ENCODE data around the gene TBC1D1. TPM values are rescaled to one million over a fixed set of nuclear protein-coding genes. Genes with fewer than 3 reads are reported as not detected.

TBC1D1 gene
- total RNA-seq, 1 experiment from 2014 or later = 106 TPM

GRCh38 chr4:38169524-38169923, 278.6 kb downstream of the TBC1D1 start:
- CTCF ChIA-PET = interaction anchor here (0.7 kb wide), 1 partner anchor 50 kb away, joined by 3 read pairs; no protein-coding TSS in a partner anchor
- no TSS peak for BruUV-seq (replicated peaks)
- H3K27ac ChIP-seq = no peak overlapping the region

GRCh38 chr4:38170338-38171169, 279.7 kb downstream of the TBC1D1 start:
- Histone ChIP-seq H3K9me3 (ENCODE audit: insufficient read depth, low read depth) (no peaks in the 10 kb centered on the region; the same call in 1 of the 2 replicates), H3K4me3 (no peak overlapping the region), H3K27ac (no peak overlapping the region), H3F3A (ENCODE audit: insufficient read depth, low read depth) (no peaks in the 10 kb centered on the region), H3K79me2 (ENCODE audit: low read depth) (no peaks in the 10 kb centered on the region), H3K36me3 (ENCODE audit: low read depth) (no peaks in the 10 kb centered on the region), H3K9me2 (ENCODE audit: insufficient read depth) (no peaks in the 10 kb centered on the region), H4K20me1 (ENCODE audit: insufficient read depth) (no peaks in the 10 kb centered on the region), H3K4me1 (replicated peaks; ENCODE audit: insufficient read depth) (peaks cover 18% of the 10 kb centered on the region), H3K4me2 (no peak overlapping the region), H2AFZ (no peak overlapping the region), H3K27me3 (ENCODE audit: insufficient read depth, low read depth) (no peaks in the 10 kb centered on the region)
- intact Hi-C loops (cut with micrococcal nuclease; ENCODE audit: unreplicated experiment) = loop anchor here (10.0 kb wide), 1 partner anchor 366 kb away; no protein-coding TSS in a partner anchor
- no peak for TF ChIP-seq EZH2 (IDR thresholded peaks at IDR 0.05; ENCODE audit: low read depth)
- TF ChIP-seq CTCF (conservative IDR thresholded peaks at IDR 0.05) = no peak
- CTCF ChIA-PET = interaction anchor here (0.7 kb wide), 1 partner anchor 685 kb away, joined by 3 read pairs; no protein-coding TSS in a partner anchor
- BruUV-seq (replicated peaks) = no TSS peak
- DNase-seq = no peak
- POLR2A ChIA-PET (ENCODE audit: unreplicated experiment) = no interaction called here

More at GRCh38 chr4:38169524-38169923, 278.6 kb downstream of the TBC1D1 start:
- H3K79me2 ChIP-seq (ENCODE audit: low read depth) = no peaks in the 10 kb centered on the region
- H4K20me1 ChIP-seq (ENCODE audit: insufficient read depth) = no peaks in the 10 kb centered on the region
- no peaks in the 10 kb centered on the region for H3F3A ChIP-seq (ENCODE audit: insufficient read depth, low read depth)
- H3K27me3 ChIP-seq (ENCODE audit: insufficient read depth, low read depth) = no peaks in the 10 kb centered on the region
- no peak for DNase-seq
- intact Hi-C loops (cut with micrococcal nuclease; ENCODE audit: unreplicated experiment) = no loop called here
- H2AFZ ChIP-seq = no peak overlapping the region; the same call in 1 of the 2 replicates
- H3K4me2 ChIP-seq = no peak overlapping the region
- no peaks in the 10 kb centered on the region for H3K9me2 ChIP-seq (ENCODE audit: insufficient read depth)
- no peak for TF ChIP-seq EZH2 (IDR thresholded peaks at IDR 0.05; ENCODE audit: low read depth)
- TF ChIP-seq CTCF (conservative IDR thresholded peaks at IDR 0.05) = 0 out of 2 replicates have a peak, but pooled peaks have one; percentile 13
- peaks cover 16% of the 10 kb centered on the region for H3K4me1 ChIP-seq (replicated peaks; ENCODE audit: insufficient read depth)
- H3K36me3 ChIP-seq (ENCODE audit: low read depth) = no peaks in the 10 kb centered on the region
- no peak overlapping the region for H3K4me3 ChIP-seq
- H3K9me3 ChIP-seq (ENCODE audit: insufficient read depth, low read depth) = peaks cover 4% of the 10 kb centered on the region
- POLR2A ChIA-PET (ENCODE audit: unreplicated experiment) = interaction anchor here (0.7 kb wide), 1 partner anchor 8 kb away, joined by 3 read pairs; no protein-coding TSS in a partner anchor

- intact Hi-C loops (cut with micrococcal nuclease; ENCODE audit: unreplicated experiment) = loop anchor here (10.0 kb wide), 1 partner anchor 367 kb away; no protein-coding TSS in a partner anchor
- H3K27ac ChIP-seq = no peak overlapping the region
- no peaks in the 10 kb centered on the region for H3K9me2 ChIP-seq (ENCODE audit: insufficient read depth)
- H3F3A ChIP-seq (ENCODE audit: insufficient read depth, low read depth) = no peaks in the 10 kb centered on the region
- POLR2A ChIA-PET (ENCODE audit: unreplicated experiment) = no interaction called here
- H3K36me3 ChIP-seq (ENCODE audit: low read depth) = no peaks in the 10 kb centered on the region
- no peak overlapping the region for H2AFZ ChIP-seq
- TF ChIP-seq EZH2 (IDR thresholded peaks at IDR 0.05; ENCODE audit: low read depth) (no peak), CTCF (conservative IDR thresholded peaks at IDR 0.05) (no peak)
- H3K27me3 ChIP-seq (ENCODE audit: insufficient read depth, low read depth) = no peaks in the 10 kb centered on the region
- H3K79me2 ChIP-seq (ENCODE audit: low read depth) = no peaks in the 10 kb centered on the region
- no peak for DNase-seq
- no TSS peak for BruUV-seq (replicated peaks)
- H3K4me2 ChIP-seq = no peak overlapping the region
- no peak overlapping the region for H3K4me3 ChIP-seq
- no peaks in the 10 kb centered on the region for H3K9me3 ChIP-seq (ENCODE audit: insufficient read depth, low read depth)
- peaks cover 18% of the 10 kb centered on the region for H3K4me1 ChIP-seq (replicated peaks; ENCODE audit: insufficient read depth)
- H4K20me1 ChIP-seq (ENCODE audit: insufficient read depth) = no peaks in the 10 kb centered on the region
- CTCF ChIA-PET = no interaction called here
Observed at GRCh38 chr4:38172078-38172477, 281.2 kb downstream of the TBC1D1 start.

All from PC-9 (cell line).